Kidney (tissue), 14 donors: ENCODE results near the gene SYT11. TPM values are rescaled to one million over a fixed set of nuclear protein-coding genes. Genes with fewer than 3 reads are reported as not detected.

Experiments used
- DNase-seq, 5 donors: peaks; one replicate each; pipeline ENCODE4 v3.0.0-alpha.2; 2013 to 2020
- FAIRE-seq: peaks from 2 replicates; lab custom pipeline; 2012; peaks lifted over from hg19 to GRCh38; lab: Jason Lieb, UNC
- H3K27ac ChIP-seq, 2 donors: one replicate each; pipeline ENCODE4 v1.7.0; 2013; ENCODE audit warnings: low read depth in 2 of 2, low read length in 2 of 2, inconsistent platforms in 1 of 2
- H3K27me3 ChIP-seq: one replicate; pipeline ENCODE4 v1.7.1; 2013; ENCODE audit warnings: low read length, inconsistent platforms; ENCODE audit not compliant: control insufficient read depth, insufficient read depth
- H3K36me3 ChIP-seq, 3 donors: one replicate each; pipeline versions ENCODE4 v1.7.0 to v1.7.1; 2013; ENCODE audit warnings: low read length in 3 of 3, control low read depth in 1 of 3, inconsistent platforms in 1 of 3; ENCODE audit not compliant: insufficient read depth in 3 of 3, control insufficient read depth in 2 of 3
- H3K4me1 ChIP-seq, 3 donors: one replicate each; pipeline versions ENCODE4 v1.7.0 to v1.7.1; 2013; ENCODE audit warnings: low read length in 3 of 3, inconsistent platforms in 1 of 3, low read depth in 1 of 3; ENCODE audit not compliant: control insufficient read depth in 2 of 3, insufficient read depth in 2 of 3
- H3K4me3 ChIP-seq, 3 donors: one replicate each; pipeline versions ENCODE4 v1.7.0 to v1.8.1; 2013; ENCODE audit warnings: low read length in 3 of 3, control low read depth in 1 of 3, inconsistent platforms in 1 of 3
- H3K9ac ChIP-seq, 3 donors: one replicate each; pipeline versions ENCODE4 v1.7.0 to v1.7.1; 2013; ENCODE audit warnings: low read length in 3 of 3, control low read depth in 1 of 3, inconsistent platforms in 1 of 3
- H3K9me3 ChIP-seq, 3 donors: one replicate each; pipeline versions ENCODE4 v1.7.0 to v1.7.1; 2013; ENCODE audit warnings: low read length in 3 of 3, control low read depth in 1 of 3, inconsistent platforms in 1 of 3; ENCODE audit not compliant: control insufficient read depth in 2 of 3, insufficient read depth in 1 of 3
- intact Hi-C: fragments of 100-400 bp; cut with DNase I; formaldehyde crosslinking; loops from one replicate; pipeline ENCODE4 v1.11.1; 2022
- polyA plus RNA-seq: library from polyadenylated mRNA; stranded (reverse); fragments of 350-450 nt; fragmentation: Illumina TruSeq; extraction: RNeasy Lipid Tissue Mini Kit (QIAGEN cat#74804); gene quantifications from one replicate; pipeline ENCODE4 v1.2.3, GENCODE V29; 2014; ENCODE audit warnings: low read depth, low replicate concordance; ENCODE audit not compliant: insufficient read depth
- total RNA-seq: library from RNA; stranded (reverse); fragmentation: NEBNext Ultra II Directional; extraction: Animal tissue kit (Norgen Biotek cat#: 25700); gene quantifications from one replicate; pipeline ENCODE4 v1.2.1, GENCODE V29; 2021
- TF ChIP-seq, protein P1 (sequence below): IDR thresholded peaks from 3 replicates; pipeline ENCODE4 v1.5.1; 2012; ENCODE audit warnings: mild to moderate bottlenecking, moderate library complexity, borderline replicate concordance; ENCODE audit not compliant: insufficient read depth; ENCODE audit errors: extremely low read depth
- donor health status: control.
- donor health status: control.
- donor health status: control.
- donor health status: control.
- donor health status: control.
- donor health status: DM: yes; HTN: yes; CAD: no.
- donor health status: Normal renal cell carcinoma (clear cell type).

Gene SYT11
- total and polyA plus RNA-seq, 2 donors from 2014 or later = 8.4 to 16.8 TPM

DNA sequence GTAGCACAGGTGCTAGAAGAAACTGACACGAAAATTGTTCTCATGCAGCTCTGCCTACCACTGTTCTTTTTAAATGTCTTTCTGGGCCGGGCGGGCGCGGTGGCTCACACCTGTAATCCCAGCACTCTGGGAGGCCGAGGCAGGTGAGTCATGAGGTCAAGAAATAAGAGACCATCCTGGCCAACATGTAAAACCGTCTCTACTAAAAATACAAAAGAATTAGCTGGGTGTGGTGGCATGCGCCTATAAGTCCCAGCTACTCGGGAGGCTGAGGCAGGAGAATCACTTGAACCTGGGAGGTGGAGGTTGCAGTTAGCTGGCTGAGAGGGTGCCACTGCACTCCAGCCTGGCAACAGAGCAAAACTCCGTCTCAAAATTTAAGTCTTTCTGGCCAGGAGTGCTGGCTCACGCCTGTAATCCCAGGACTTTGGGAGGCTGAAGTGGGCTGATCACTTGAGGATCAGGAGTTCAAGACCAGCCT is 52.7 kb downstream of the SYT11 start:
- TF ChIP-seq, protein P1, sequence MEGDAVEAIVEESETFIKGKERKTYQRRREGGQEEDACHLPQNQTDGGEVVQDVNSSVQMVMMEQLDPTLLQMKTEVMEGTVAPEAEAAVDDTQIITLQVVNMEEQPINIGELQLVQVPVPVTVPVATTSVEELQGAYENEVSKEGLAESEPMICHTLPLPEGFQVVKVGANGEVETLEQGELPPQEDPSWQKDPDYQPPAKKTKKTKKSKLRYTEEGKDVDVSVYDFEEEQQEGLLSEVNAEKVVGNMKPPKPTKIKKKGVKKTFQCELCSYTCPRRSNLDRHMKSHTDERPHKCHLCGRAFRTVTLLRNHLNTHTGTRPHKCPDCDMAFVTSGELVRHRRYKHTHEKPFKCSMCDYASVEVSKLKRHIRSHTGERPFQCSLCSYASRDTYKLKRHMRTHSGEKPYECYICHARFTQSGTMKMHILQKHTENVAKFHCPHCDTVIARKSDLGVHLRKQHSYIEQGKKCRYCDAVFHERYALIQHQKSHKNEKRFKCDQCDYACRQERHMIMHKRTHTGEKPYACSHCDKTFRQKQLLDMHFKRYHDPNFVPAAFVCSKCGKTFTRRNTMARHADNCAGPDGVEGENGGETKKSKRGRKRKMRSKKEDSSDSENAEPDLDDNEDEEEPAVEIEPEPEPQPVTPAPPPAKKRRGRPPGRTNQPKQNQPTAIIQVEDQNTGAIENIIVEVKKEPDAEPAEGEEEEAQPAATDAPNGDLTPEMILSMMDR = no peak
- Histone ChIP-seq H3K9ac (no peak overlapping the region), H3K27me3 (no peaks in the 10 kb centered on the region), H3K36me3 (peaks cover 9 to 33% (median 23%) of the 10 kb centered on the region in 3 donors), H3K4me1 (peaks cover 0 to 7% (median 0%) of the 10 kb centered on the region in 3 donors), H3K4me3 (no peak overlapping the region), H3K27ac (peak overlapping the region; percentile 81 to 90), H3K9me3 (no peaks in the 10 kb centered on the region)
- FAIRE-seq (no peak), DNase-seq (no peak)
- intact Hi-C loops = no loop called here

DNA sequence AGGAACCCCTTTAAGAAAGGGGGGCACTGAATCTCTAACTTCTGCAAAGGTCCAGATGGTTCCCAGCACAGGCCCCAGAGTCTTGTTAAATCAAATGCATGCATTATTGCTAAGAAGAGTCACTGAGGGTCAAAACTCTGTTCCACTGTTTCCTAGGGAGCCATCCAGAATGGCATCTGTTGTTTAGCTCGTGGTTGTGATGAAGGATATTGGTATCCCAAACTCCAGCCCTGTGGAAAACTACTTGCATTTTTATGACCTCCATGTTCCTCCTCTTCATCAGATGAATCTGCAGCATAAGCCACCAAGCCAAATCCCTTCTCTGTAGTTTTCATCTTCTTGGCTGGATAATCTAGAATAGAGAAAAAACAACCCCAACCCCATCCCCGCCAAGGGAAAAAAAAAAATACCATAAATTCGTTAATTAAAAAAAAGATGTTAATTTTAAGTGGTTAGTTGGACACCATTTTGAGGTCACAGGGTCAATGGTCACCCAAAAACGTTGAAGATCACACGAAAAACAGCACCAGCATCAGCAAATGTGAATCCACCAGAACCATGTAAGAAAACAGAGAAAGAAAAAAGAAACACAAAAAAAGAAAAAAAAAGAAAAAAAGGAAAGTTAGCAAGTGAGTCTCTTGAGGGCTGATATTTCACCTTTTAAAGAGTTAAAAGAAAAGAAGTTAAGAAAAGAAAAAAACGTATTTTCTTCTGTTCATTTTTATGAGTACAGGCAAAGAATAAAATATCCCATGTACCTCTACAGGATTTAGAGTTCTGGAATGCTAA is 54.8 kb downstream of the SYT11 start:
- no peak overlapping the region for H3K9ac ChIP-seq
- H3K27me3 ChIP-seq = no peaks in the 10 kb centered on the region
- DNase-seq (no peak), FAIRE-seq (no peak)
- no peak overlapping the region for H3K4me3 ChIP-seq
- TF ChIP-seq, protein P1 = no peak
- no peaks in the 10 kb centered on the region for H3K9me3 ChIP-seq
- intact Hi-C loops = no loop called here
- peaks cover 12 to 49% (median 31%) of the 10 kb centered on the region in 3 donors for H3K36me3 ChIP-seq
- H3K27ac ChIP-seq = no peak overlapping the region
- peaks cover 0 to 7% (median 0%) of the 10 kb centered on the region in 3 donors for H3K4me1 ChIP-seq

- DNase-seq (no peak), FAIRE-seq (no peak)
- TF ChIP-seq, protein P1 = no peak
- Histone ChIP-seq H3K4me1 (no peaks in the 10 kb centered on the region), H3K36me3 (peaks cover 20 to 72% (median 51%) of the 10 kb centered on the region in 3 donors), H3K4me3 (no peak overlapping the region), H3K27ac (no peak overlapping the region), H3K9me3 (no peaks in the 10 kb centered on the region), H3K27me3 (no peaks in the 10 kb centered on the region), H3K9ac (no peak overlapping the region)
- intact Hi-C loops = no loop called here
Measured at GRCh38 chr1:155918660-155919059, 59.3 kb downstream of the SYT11 start.
